Testis (tissue), 2 donors: ENCODE measurements around the gene KREMEN2.

Experiments used
- CTCF ChIP-seq, 3 experiments: fragments of 450-650 bp in 2 of 3; fragments of 200-600 bp in 1 of 3; sonication (generic) in 1 of 3; IDR thresholded peaks; one replicate each; pipeline ENCODE4 v1.5.1; 2016 to 2019; ENCODE audit warnings: antibody characterized with exemption in 3 of 3, mild to moderate bottlenecking in 2 of 3, moderate library complexity in 1 of 3
- POLR2A ChIP-seq: fragments of 450-650 bp; IDR thresholded peaks from one replicate; pipeline ENCODE4 v1.6.1; 2017; ENCODE audit warnings: antibody characterized with exemption, mild to moderate bottlenecking, moderate library complexity

DNA sequence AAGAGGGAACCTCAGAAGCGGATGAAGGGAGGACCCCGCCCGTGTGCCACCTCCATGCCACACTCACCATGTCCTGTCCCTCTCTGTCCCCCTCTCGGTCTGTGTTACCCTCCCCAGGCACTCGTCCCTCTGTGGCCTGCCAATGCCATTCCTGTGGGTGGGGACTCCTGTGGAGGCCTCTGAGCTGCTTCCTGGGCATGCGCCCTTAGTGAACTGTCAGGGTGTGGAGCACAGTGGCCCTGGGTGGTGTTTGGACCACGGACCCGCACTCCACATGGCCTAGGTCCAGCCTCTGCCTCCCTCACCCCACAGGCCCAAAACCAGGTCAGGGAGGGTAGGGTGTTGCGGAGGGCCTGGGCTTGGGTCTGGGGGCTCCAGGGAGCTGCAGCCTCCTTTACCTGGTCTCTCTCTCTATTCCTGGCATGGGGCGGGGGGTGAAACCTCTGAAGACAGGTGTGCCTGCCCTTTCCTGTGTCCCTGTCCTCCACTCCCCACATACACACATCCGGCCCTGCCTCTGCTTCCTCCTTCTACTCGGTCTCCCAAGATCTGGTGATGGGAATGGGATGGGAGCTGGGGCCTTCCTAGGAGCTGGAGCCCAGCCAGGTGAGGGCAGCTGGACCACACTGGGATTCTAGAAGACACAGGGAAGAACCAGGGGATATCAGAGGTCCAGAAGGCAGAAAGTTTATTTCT, 27.6 kb downstream of the KREMEN2 start:
- no peak for TF ChIP-seq CTCF (IDR thresholded peaks at IDR 0.05)
- TF ChIP-seq POLR2A = no peak
